ENCODE measurements around the gene PIK3CG. TPM values are rescaled to one million over a fixed set of nuclear protein-coding genes. Genes with fewer than 3 reads are reported as not detected.

PIK3CG gene
- total RNA-seq, 1 experiment from 2014 or later = not detected

DNA sequence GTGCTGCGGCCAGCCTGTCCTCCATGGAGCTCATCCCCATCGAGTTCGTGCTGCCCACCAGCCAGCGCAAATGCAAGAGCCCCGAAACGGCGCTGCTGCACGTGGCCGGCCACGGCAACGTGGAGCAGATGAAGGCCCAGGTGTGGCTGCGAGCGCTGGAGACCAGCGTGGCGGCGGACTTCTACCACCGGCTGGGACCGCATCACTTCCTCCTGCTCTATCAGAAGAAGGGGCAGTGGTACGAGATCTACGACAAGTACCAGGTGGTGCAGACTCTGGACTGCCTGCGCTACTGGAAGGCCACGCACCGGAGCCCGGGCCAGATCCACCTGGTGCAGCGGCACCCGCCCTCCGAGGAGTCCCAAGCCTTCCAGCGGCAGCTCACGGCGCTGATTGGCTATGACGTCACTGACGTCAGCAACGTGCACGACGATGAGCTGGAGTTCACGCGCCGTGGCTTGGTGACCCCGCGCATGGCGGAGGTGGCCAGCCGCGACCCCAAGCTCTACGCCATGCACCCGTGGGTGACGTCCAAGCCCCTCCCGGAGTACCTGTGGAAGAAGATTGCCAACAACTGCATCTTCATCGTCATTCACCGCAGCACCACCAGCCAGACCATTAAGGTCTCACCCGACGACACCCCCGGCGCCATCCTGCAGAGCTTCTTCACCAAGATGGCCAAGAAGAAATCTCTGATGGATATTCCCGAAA lies 2.7 kb downstream of the PIK3CG start:
- Mint-ChIP-seq H3K27ac (ENCODE audit: unreplicated experiment) (no peak overlapping the region), H3K27me3 (ENCODE audit: unreplicated experiment) (no peaks in the 10 kb centered on the region), H3K4me1 (ENCODE audit: low read depth, unreplicated experiment) (peaks cover 8% of the 10 kb centered on the region), H3K9me3 (ENCODE audit: low read depth, unreplicated experiment) (no peaks in the 10 kb centered on the region), H3K4me3 (ENCODE audit: low read depth, unreplicated experiment) (no peak overlapping the region), H3K36me3 (ENCODE audit: insufficient read depth, unreplicated experiment) (no peaks in the 10 kb centered on the region)
- intact Hi-C loops (cut with micrococcal nuclease; ENCODE audit: unreplicated experiment) = no loop called here
- CTCF ChIA-PET = no interaction called here
- no TSS peak for BruUV-seq (replicated peaks)
- DNase-seq = no peak
- TF ChIP-seq CTCF (IDR thresholded peaks at IDR 0.05; ENCODE audit: unreplicated experiment) = no peak

DNA sequence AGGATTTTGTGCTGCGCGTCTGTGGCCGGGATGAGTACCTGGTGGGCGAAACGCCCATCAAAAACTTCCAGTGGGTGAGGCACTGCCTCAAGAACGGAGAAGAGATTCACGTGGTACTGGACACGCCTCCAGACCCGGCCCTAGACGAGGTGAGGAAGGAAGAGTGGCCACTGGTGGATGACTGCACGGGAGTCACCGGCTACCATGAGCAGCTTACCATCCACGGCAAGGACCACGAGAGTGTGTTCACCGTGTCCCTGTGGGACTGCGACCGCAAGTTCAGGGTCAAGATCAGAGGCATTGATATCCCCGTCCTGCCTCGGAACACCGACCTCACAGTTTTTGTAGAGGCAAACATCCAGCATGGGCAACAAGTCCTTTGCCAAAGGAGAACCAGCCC lies 3.3 kb downstream of the PIK3CG start:
- no peak for TF ChIP-seq CTCF (IDR thresholded peaks at IDR 0.05; ENCODE audit: unreplicated experiment)
- CTCF ChIA-PET = no interaction called here
- DNase-seq = no peak
- Mint-ChIP-seq H3K27ac (ENCODE audit: unreplicated experiment) (no peak overlapping the region), H3K4me1 (ENCODE audit: low read depth, unreplicated experiment) (peaks cover 8% of the 10 kb centered on the region), H3K4me3 (ENCODE audit: low read depth, unreplicated experiment) (no peak overlapping the region), H3K9me3 (ENCODE audit: low read depth, unreplicated experiment) (no peaks in the 10 kb centered on the region), H3K27me3 (ENCODE audit: unreplicated experiment) (no peaks in the 10 kb centered on the region), H3K36me3 (ENCODE audit: insufficient read depth, unreplicated experiment) (no peaks in the 10 kb centered on the region)
- intact Hi-C loops (cut with micrococcal nuclease; ENCODE audit: unreplicated experiment) = no loop called here
- BruUV-seq (replicated peaks) = no TSS peak

GRCh38 chr7:106869954-106870353 lies 4.9 kb downstream of the PIK3CG start:
- peaks cover 8% of the 10 kb centered on the region for H3K4me1 Mint-ChIP-seq (ENCODE audit: low read depth, unreplicated experiment)
- no peak overlapping the region for H3K27ac Mint-ChIP-seq (ENCODE audit: unreplicated experiment)
- TF ChIP-seq CTCF (IDR thresholded peaks at IDR 0.05; ENCODE audit: unreplicated experiment) = no peak
- BruUV-seq (replicated peaks) = no TSS peak
- intact Hi-C loops (cut with micrococcal nuclease; ENCODE audit: unreplicated experiment) = no loop called here
- CTCF ChIA-PET = no interaction called here
- no peaks in the 10 kb centered on the region for H3K27me3 Mint-ChIP-seq (ENCODE audit: unreplicated experiment)
- no peak for DNase-seq
- no peaks in the 10 kb centered on the region for H3K9me3 Mint-ChIP-seq (ENCODE audit: low read depth, unreplicated experiment)
- no peak overlapping the region for H3K4me3 Mint-ChIP-seq (ENCODE audit: low read depth, unreplicated experiment)
- H3K36me3 Mint-ChIP-seq (ENCODE audit: insufficient read depth, unreplicated experiment) = no peaks in the 10 kb centered on the region

GRCh38 chr7:106870528-106870927 lies 5.4 kb downstream of the PIK3CG start:
- Mint-ChIP-seq H3K4me3 (ENCODE audit: low read depth, unreplicated experiment) (no peak overlapping the region), H3K27ac (ENCODE audit: unreplicated experiment) (no peak overlapping the region), H3K27me3 (ENCODE audit: unreplicated experiment) (no peaks in the 10 kb centered on the region), H3K4me1 (ENCODE audit: low read depth, unreplicated experiment) (peaks cover 8% of the 10 kb centered on the region), H3K36me3 (ENCODE audit: insufficient read depth, unreplicated experiment) (no peaks in the 10 kb centered on the region), H3K9me3 (ENCODE audit: low read depth, unreplicated experiment) (no peaks in the 10 kb centered on the region)
- BruUV-seq (replicated peaks) = no TSS peak
- intact Hi-C loops (cut with micrococcal nuclease; ENCODE audit: unreplicated experiment) = no loop called here
- no peak for TF ChIP-seq CTCF (IDR thresholded peaks at IDR 0.05; ENCODE audit: unreplicated experiment)
- CTCF ChIA-PET = no interaction called here
- DNase-seq = no peak

Measured in Calu3 (cell line).